Stimulated activated CD4-positive, alpha-beta T cell treated with anti-CD3 and anti-CD28 coated beads, Interleukin-12 subunit alpha, Interleukin-12 subunit beta, amount 100 ng/mL, for 48 hours (primary cell): Measurements from ENCODE around the gene GRK4.
"Not testable (repeated sequence)": the region's sequence is repeated elsewhere in the genome, so short reads cannot be mapped to it uniquely, and the experiment has no call there.

Experiments
- DNase-seq, 3 donors: peaks; one replicate each; pipeline ENCODE4 v3.0.0-alpha.2; 2020; ENCODE audit warnings: low read depth in 2 of 3, low spot score in 1 of 3

The GRK4 gene

GRCh38 chr4:2930758-2931511 lies 32.4 kb upstream of the GRK4 start:
- DNase-seq: no peak

- no peak for DNase-seq
Measured at GRCh38 chr4:2931512-2932301, 31.7 kb upstream of the GRK4 start.

DNA sequence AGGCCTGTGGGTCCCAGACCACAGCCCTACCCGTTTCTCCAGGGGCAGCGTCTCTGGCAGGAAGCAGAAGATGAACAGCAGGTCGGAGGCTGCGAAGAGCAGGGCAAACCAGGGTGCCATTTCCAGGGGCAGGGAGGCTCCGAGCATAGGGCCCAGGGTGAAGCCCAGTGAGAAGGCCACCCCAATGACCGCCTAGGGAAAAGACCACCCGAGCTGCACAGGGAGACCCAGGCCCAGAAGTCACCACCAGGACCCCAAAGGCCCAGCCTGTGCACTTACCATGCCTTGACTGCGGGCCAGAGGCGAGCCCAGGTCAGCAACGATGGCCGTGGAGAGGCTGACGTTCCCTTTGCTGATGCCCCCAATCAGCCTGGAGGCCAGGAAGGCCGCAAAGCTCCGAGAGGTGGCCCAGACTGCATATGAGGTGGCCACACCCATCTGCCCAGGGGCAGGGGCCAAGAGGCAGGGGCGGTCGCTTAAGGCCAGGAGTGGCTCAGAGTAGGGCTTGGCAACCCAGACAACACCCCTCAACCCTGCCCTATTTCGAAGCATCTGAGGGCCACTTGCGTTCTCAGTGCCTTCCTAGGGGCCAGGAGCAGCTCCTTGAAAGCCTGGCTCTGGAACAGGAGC lies 30.9 kb upstream of the GRK4 start:
- DNase-seq: no peak

DNA sequence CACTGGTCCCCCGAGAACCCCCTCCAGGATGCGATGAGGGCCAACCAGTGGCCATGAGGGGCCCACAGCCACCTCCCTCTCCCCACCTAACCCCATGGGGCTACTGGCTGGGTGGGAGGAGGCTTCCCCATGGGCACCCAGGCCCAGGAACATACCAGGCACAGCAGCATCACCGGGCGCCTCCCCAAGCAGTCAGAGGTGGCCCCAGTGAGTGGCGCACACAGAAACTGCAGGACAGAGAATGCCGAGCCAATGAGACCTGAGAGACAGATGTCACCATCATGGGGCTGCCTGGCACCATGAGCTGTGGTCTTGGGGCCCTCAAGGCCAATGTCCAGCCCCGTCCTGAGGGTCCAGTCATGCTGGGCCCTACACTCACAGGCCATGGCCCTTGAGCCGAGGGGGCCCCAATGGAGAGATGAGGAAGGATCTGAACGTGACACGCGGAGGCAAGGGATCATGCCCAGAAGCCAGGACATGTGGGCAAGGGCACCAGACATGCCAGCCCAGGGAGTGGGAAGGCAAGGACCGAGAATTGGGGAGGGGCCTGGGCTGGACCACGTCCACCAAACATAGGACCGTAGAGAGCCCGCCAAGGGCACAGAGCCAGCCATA lies 30.3 kb upstream of the GRK4 start:
- no peak for DNase-seq

DNA sequence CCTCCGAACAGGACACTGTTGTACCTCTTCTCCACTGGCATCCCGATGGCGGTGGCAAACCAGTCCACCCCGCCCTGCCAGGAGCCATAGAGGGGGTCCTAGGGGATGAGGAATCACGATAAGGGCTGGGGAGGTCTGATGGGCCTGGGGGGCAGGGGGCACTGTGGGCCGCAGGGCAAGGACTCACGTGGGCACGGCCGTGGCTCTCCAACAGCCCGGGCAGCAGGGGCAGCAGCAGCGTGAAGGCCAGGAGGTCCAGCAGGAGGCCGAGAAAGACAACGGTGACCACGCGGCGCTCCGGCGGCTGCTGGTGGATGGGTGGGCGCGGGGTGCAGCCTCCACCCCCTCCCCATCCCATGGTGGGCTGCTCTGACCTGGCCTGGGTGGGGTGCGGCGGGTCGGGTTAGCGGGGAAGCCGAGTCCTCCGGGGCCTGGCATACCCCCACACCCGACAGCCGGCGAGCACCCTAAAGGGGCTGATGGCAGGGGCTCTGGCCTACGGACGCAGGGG lies 29.8 kb upstream of the GRK4 start:
- no peak for DNase-seq

DNA sequence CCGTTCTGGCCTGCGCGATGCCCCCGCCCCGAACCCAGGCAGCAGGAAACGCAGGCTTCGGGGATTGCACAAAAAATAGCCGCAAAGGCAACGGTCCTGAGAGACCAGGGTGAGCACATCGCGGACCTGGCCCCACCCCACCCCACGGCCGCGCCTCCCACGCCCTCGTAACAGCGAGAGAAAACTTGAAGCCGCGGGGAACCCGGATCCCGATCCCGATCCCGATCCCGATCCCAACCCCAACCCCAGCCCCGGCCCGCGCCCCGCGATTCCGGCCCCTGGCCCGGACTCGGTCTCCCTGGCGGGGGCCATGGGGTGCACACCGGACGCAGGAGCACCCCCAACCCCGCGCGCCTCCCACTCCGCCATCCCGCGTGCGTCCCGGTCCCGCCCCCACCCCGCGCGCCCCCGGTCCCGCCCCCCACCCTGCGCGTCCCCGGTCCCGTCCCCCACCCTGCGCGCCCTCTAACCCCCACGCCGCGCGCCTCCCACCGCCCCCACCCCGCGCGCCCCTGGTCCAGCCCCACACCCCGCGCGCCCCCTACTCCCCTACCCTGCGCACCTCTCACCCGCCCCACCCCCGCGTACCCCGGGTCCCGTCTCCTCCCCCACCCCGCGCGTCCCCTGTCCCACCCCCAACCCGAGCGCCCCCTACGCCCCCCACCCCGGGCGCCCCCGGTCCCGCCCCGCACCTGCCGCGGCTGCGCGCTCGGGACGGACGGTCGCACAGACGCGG lies 29.1 kb upstream of the GRK4 start:
- no peak for DNase-seq

GRCh38 chr4:2934813-2935761 lies 28.3 kb upstream of the GRK4 start:
- DNase-seq: peak; percentile 89 to 98 (median 97)

DNA sequence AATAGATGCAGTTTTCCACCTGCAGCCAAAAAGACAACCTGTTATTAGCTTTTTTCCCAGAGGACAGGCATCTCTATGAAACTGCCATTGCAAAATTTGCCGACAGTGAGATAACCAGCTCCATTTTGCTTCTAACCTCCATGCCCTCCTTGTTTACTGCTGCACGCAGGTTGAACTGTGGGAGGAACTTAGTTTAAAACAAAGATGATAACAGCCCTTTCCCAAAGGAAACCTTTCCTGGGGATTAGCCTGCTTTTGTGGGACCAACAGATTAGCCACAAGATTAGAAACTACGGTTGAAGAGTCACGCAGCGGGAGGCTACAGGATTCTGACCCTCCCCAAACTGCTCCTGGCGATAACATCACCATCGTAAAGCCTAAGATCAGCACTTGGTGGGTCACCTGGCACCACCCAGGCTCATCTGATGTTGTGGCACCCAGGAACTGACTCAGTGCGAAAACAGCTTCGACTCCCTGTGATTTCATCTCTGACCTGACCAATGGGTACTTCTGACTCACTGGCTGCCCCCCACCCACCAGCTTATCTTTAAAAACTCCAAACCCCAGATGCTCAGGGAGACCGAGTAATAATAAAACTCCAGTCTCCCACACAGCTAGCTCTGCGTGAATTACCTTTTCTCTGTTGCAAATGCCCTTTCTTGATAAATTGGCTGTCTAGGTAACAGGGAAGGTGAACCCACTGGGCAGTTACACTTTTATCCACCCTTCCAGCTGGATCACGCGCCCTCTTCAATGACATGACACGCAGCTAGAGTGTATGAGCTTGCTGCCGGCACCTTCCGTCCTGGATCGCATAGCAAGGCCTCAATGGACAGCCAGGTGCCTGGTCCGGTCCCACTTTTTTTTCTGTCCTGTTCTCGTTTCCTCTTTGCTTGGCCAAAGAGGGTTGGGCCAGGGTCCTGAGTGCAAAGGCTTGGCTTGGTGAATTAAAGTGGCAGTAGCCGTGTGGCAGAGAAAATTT lies 27.3 kb upstream of the GRK4 start:
- peak; percentile 67 to 78 (median 78) for DNase-seq

- peak in 2 of 3 donors; percentile 67 to 73 for DNase-seq
Measured at GRCh38 chr4:2936773-2937145, 26.6 kb upstream of the GRK4 start.

GRCh38 chr4:2937146-2937857 lies 26.1 kb upstream of the GRK4 start:
- no peak for DNase-seq

DNA sequence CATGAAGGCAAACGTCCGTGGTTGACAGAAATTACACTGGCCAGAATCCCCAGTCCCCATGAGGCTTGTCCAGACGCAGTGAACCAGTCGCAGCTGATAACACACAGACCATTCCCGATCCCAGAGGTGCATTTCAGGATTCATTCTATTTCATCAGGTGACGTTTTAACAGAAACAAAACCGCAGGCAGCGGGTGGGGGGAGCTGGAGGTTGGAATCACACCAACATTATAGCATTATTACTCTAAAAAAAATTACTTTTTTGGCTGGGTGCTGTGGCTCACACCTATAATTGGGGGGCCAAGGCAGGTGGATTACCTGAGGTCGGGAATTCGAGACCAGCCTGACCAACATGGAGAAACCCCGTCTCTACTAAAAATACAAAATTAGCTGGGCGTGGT lies 25.4 kb upstream of the GRK4 start:
- DNase-seq: no peak

- not testable (repeated sequence) for DNase-seq
Measured at GRCh38 chr4:2938411-2938810, 25.0 kb upstream of the GRK4 start.

DNA sequence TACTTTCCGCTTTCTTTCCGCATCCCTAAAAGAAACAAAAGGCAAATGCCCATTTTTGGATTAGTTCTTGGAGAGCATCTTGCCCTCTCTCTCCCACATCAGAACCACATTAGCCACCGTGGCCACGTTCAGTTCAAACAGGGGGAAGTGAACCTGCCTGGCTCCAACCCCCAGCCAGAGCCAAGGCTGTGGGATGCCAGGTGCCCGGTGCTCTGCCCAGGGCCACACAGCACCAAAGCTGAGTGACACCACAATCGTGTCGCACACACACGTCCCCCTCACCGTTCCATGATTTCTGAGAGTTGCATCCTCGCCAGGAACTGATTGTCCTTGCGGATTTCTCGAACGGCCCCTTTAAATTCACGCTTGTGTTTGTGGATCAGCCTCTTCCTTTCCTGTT lies 24.5 kb upstream of the GRK4 start:
- DNase-seq: no peak

GRCh38 chr4:2939383-2940243 lies 23.8 kb upstream of the GRK4 start:
- no peak for DNase-seq

- no peak for DNase-seq
Measured at GRCh38 chr4:2940267-2941137, 22.9 kb upstream of the GRK4 start.
